Stimulated activated CD4-positive, alpha-beta T cell treated with anti-CD3 and anti-CD28 coated beads, Interleukin-2, amount 100 ng/mL, for 24 hours (primary cell): Measurements from ENCODE around the gene OAT.

Source experiments
- DNase-seq, 2 donors: peaks; one replicate each; pipeline ENCODE4 v3.0.0-alpha.2; 2020

The OAT gene

DNA sequence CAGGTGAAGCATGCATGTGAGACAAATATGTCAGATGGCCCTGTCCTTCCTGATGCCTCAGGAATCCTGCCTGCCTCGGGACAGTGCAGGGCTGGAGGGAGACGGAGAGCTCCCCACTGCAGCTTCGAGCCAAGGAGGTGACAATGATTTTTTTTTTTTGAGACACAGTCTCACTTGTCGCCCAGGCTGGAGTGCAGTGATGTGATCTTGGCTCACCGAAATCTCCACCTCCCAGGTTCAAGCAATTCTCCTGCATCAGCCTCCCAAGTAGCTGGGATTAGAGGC lies 68.8 kb downstream of the OAT start:
- DNase-seq: no peak

DNA sequence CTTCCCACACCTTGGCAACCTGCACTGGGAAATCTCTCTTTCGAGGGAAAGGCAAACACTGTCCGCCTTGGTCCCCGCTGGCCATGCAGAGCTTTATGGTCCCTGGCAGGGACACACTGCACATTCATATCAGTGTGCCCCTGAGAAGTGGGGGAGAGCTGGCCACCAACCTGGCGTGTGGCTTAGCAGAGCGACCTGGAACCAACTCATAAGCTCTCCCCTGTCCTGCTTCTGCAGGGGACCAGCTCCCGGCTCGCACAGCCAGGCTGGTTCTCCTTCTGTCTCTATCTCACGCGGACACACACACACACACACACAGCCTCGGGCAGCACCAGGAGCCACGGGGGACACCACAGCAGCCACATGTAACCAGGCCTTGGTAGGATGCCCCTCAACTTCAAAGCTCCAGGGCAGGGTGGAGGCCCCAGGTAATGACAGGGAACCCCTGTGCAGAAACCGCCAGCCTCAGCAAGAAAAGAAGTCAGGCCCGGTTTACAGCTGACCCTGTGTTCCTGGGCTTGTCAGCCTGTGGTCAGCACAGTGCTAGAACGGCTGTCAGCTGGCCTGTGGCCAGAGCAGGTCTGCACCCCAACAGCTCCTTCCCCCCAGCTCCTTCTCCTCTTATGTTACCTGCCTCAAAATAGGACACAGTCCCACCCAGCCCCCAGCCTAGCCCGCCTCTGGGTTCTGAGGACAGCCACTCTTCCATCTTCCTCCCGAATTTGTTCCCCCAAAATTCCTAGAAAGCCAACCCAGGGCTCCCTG lies 69.3 kb downstream of the OAT start:
- no peak for DNase-seq

DNA sequence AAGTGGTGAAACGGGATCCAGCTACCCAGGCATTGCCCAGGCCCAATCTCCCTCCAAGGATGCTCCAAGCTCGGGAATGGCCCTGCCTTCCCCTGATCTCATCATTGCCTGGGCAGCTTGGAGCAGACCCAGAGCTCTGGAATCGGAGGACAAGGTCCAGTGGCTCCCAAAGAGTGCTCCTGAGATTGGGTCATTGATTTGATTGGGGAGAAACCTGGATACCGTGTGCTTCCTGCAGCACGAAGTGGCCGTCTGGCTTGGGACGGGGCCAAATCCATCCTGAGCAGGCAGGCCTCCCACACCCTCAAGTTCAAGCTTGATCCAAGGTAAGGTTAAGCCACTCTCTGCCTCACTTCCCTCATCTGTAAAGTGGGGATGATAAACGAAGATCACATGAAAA lies 69.9 kb downstream of the OAT start:
- DNase-seq: no peak

DNA sequence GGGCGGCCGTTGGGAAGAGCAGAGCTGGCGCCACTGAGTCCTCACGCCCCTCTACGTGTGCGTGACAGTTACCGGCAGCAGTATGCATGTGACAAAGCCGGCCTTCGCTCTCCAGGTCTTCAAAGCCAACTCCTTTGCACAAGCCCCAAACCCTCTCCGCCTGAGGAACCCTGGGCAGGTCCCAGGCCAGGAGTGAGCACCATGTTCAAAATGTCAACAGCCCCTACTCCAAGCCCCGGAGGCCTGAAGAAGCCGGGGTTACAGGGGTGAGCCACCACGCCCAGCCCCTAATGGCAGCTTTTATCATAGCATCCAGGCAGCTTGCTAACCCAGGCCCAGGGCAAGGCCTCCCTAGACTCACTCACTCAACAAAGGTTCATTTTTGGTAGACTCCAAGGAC lies 70.8 kb downstream of the OAT start:
- no peak for DNase-seq
